Choroid plexus epithelial cell (primary cell): Measurements from ENCODE around the gene SPACDR.

Source experiments
- DNase-seq: peaks from one replicate; pipeline ENCODE4 v3.0.0-alpha.2; 2010; ENCODE audit warnings: low read depth
- H3K4me3 ChIP-seq: 2 replicates; pipeline ENCODE4 v1.5.1; 2011; ENCODE audit warnings: low read depth, mild to moderate bottlenecking, control low read depth, low read length, moderate library complexity
- CTCF ChIP-seq: conservative IDR thresholded peaks from 2 replicates; pipeline ENCODE4 v1.5.1; 2011; ENCODE audit warnings: low read depth, mild to moderate bottlenecking, control low read depth, inconsistent platforms, low read length, moderate library complexity

The SPACDR gene

GRCh38 chr7:100483722-100484672 is 19.9 kb upstream of the SPACDR start, which contains the start of gene NYAP1:
TSS of gene NYAP1 (plus strand) at chr7:100483927. CDS start at chr7:100485312, 1,385 bp downstream.
- no peak for TF ChIP-seq CTCF
- peak; percentile 50 for DNase-seq
- peak within 1 kb of the TSS; percentile 56 for H3K4me3 ChIP-seq

- TF ChIP-seq CTCF: peak; percentile 35
- H3K4me3 ChIP-seq: peak overlapping the region; percentile 56
- peak; percentile 36 for DNase-seq
These were observed 19.1 kb upstream of the SPACDR start for GRCh38 chr7:100483090-100483721.

GRCh38 chr7:100482728-100483089 is 18.6 kb upstream of the SPACDR start:
- H3K4me3 ChIP-seq: peak overlapping the region; percentile 56
- TF ChIP-seq CTCF: no peak
- DNase-seq: no peak

- H3K4me3 ChIP-seq: no peak overlapping the region
- TF ChIP-seq CTCF: no peak
- DNase-seq: no peak
These were observed 17.4 kb upstream of the SPACDR start for GRCh38 chr7:100481466-100481865.

GRCh38 chr7:100478958-100479660 is 15.0 kb upstream of the SPACDR start, which contains the start of gene TSC22D4:
TSS of gene TSC22D4 (minus strand) at chr7:100479214. CDS start at chr7:100478038, 1,176 bp downstream.
- peak; percentile 98 for DNase-seq
- TF ChIP-seq CTCF: no peak
- peak within 1 kb of the TSS; percentile 94 for H3K4me3 ChIP-seq

GRCh38 chr7:100477871-100478267 is 13.8 kb upstream of the SPACDR start:
- DNase-seq: no peak
- no peak for TF ChIP-seq CTCF
- H3K4me3 ChIP-seq: peak overlapping the region; percentile 94
